Transverse colon (tissue), 4 donors: ENCODE results near the gene RELN. TPM values are rescaled to one million over a fixed set of nuclear protein-coding genes. Genes with fewer than 3 reads are reported as not detected.

Experiments used
- DNase-seq: peaks from one replicate; pipeline ENCODE4 v3.0.0-alpha.2; 2019
- H3K27ac ChIP-seq, 4 donors: fragments of 200-600 bp; sonication (generic); 2 replicates each; pipeline ENCODE4 v1.5.1; 2016 to 2018; ENCODE audit warnings: inconsistent platforms in 4 of 4
- H3K27me3 ChIP-seq: fragments of 200-600 bp; sonication (generic); 2 replicates; pipeline ENCODE4 v1.5.1; 2017; ENCODE audit warnings: inconsistent platforms
- H3K36me3 ChIP-seq, 4 donors: fragments of 200-600 bp; sonication (generic); 2 replicates each; pipeline ENCODE4 v1.5.1; 2017 to 2019; ENCODE audit warnings: inconsistent platforms in 4 of 4
- H3K4me1 ChIP-seq, 4 donors: fragments of 200-600 bp; sonication (generic); 2 replicates each; pipeline ENCODE4 v1.5.1; 2017 to 2020; ENCODE audit warnings: inconsistent platforms in 4 of 4
- H3K4me3 ChIP-seq, 4 donors: fragments of 200-600 bp; sonication (generic); 1 replicate in 1 of 4; 2 replicates in 3 of 4; pipeline versions ENCODE4 v1.5.1 to v1.6.1; 2017 to 2019; ENCODE audit warnings: inconsistent platforms in 4 of 4
- H3K9me3 ChIP-seq, 2 donors: fragments of 200-600 bp; sonication (generic); 2 replicates each; pipeline ENCODE4 v1.5.1; 2017 to 2019; ENCODE audit warnings: inconsistent platforms in 2 of 2
- EP300 ChIP-seq: sonication (generic); formaldehyde crosslinking; IDR thresholded peaks from one replicate; pipeline ENCODE4 v1.6.1; 2017; ENCODE audit warnings: antibody characterized with exemption, low read depth
- POLR2A ChIP-seq: fragments of 450-650 bp; IDR thresholded peaks from one replicate; pipeline ENCODE4 v1.6.1; 2016; ENCODE audit warnings: antibody characterized with exemption, mild to moderate bottlenecking, moderate library complexity
- POLR2AphosphoS5 ChIP-seq, 3 donors: sonication (generic); formaldehyde crosslinking; IDR thresholded peaks; one replicate each; pipeline ENCODE4 v1.6.1; 2016; ENCODE audit warnings: antibody characterized with exemption in 3 of 3
- WGBS, 2 donors: methylation state at CpG; one replicate each; pipeline ENCODE4 v1.1.5; 2018; ENCODE audit warnings: low coverage in 1 of 2; 5-methylcytosine and 5-hydroxymethylcytosine counted together
- in situ Hi-C, 4 donors: fragments of 200-750 bp; cut with MboI; loops; one replicate each; pipeline versions ENCODE4 v1.15.0 to v1.15.1; 2017; ENCODE audit warnings: low sequenced_read_pairs in 3 of 4, low pct_ligation_motif_present in 1 of 4, low pct_unique_long_range_greater_than_20kb in 1 of 4
- intact Hi-C: fragments of 100-400 bp; cut with DNase I; formaldehyde crosslinking; loops from one replicate; pipeline ENCODE4 v1.15.1; 2023; ENCODE audit warnings: low total_unique reads
- total RNA-seq, 4 donors: library from RNA; depleted of rRNA; stranded (reverse); fragments of >200 nt; gene quantifications; one replicate each; pipeline ENCODE4 v1.1.0, GENCODE V29; 2016
- TF ChIP-seq, protein P1 (sequence below), 5 experiments: fragments of 200-600 bp in 3 of 5; fragments of 450-650 bp in 2 of 5; sonication (generic) in 3 of 5; IDR thresholded peaks; 1 replicate in 2 of 5; 2 replicates in 3 of 5; pipeline ENCODE4 v1.5.1; 2016 to 2017; ENCODE audit warnings: antibody characterized with exemption in 5 of 5, inconsistent platforms in 3 of 5, mild to moderate bottlenecking in 2 of 5, moderate library complexity in 1 of 5

Gene RELN
- total RNA-seq, 4 donors from 2014 or later = 1.00 to 2.7 (median 1.5) TPM; not detected in 1

DNA sequence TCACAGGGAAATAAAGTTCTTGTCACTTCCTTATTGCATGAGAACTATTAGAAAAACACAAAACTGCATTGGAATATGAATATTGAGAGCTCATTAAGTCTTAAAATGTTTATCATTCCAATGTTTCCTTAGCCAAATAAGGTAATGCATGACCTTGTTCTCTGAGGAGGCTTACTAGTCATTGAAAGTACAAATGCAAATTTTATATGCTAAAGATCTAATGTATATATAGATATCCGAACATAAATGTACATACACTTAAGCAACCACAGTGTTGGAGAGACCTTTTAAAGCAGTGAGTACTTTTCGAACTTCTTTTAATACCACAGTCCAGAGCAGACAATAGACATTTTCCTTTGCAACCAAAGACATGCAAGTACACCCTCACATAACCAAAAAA is 96.1 kb downstream of the RELN start:
- Histone ChIP-seq H3K4me3 (no peak overlapping the region), H3K27me3 (no peaks in the 10 kb centered on the region), H3K4me1 (no peaks in the 10 kb centered on the region), H3K9me3 (no peaks in the 10 kb centered on the region), H3K36me3 (no peaks in the 10 kb centered on the region), H3K27ac (no peak overlapping the region)
- DNase-seq = no peak
- TF ChIP-seq POLR2AphosphoS5 (IDR thresholded peaks at IDR 0.05) (no peak), EP300 (no peak)
- TF ChIP-seq, protein P1, sequence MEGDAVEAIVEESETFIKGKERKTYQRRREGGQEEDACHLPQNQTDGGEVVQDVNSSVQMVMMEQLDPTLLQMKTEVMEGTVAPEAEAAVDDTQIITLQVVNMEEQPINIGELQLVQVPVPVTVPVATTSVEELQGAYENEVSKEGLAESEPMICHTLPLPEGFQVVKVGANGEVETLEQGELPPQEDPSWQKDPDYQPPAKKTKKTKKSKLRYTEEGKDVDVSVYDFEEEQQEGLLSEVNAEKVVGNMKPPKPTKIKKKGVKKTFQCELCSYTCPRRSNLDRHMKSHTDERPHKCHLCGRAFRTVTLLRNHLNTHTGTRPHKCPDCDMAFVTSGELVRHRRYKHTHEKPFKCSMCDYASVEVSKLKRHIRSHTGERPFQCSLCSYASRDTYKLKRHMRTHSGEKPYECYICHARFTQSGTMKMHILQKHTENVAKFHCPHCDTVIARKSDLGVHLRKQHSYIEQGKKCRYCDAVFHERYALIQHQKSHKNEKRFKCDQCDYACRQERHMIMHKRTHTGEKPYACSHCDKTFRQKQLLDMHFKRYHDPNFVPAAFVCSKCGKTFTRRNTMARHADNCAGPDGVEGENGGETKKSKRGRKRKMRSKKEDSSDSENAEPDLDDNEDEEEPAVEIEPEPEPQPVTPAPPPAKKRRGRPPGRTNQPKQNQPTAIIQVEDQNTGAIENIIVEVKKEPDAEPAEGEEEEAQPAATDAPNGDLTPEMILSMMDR (IDR thresholded peaks at IDR 0.05) = no peak
- WGBS, 2 donors = 35 to 59% methylated on average over 2 of the region's 2 CpGs
- intact Hi-C loops (no loop called here), in situ Hi-C loops (no loop called here)

DNA sequence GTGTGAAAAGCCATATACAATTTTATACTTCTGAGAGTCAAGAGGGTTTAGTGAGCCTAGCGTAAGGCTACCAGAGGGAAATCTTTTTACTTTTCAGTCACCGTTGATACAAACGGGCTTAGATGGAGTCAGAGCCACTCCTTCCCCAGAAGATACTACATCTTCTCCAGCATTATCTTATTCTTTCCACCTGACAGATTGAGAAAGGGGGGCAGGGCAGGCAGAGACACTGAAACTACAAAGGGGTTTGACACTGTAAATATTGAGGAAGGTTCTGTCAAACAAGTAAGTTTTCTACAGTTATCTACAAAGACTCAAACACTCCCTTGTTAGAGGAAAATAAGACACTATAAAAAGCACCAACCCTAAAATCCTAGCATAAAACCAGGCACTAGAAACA is 100.0 kb downstream of the RELN start:
- intact Hi-C loops = no loop called here
- Histone ChIP-seq H3K4me1 (no peaks in the 10 kb centered on the region), H3K9me3 (no peaks in the 10 kb centered on the region), H3K4me3 (no peak overlapping the region), H3K27ac (no peak overlapping the region), H3K36me3 (no peaks in the 10 kb centered on the region), H3K27me3 (no peaks in the 10 kb centered on the region)
- no peak for DNase-seq
- 30 to 31% methylated on average over 2 to 3 of the region's 3 CpGs for WGBS, 2 donors
- in situ Hi-C loops = no loop called here
- TF ChIP-seq EP300 (no peak), POLR2A (no peak), POLR2AphosphoS5 (IDR thresholded peaks at IDR 0.05) (no peak)
- TF ChIP-seq, protein P1 (IDR thresholded peaks at IDR 0.05) = no peak

DNA sequence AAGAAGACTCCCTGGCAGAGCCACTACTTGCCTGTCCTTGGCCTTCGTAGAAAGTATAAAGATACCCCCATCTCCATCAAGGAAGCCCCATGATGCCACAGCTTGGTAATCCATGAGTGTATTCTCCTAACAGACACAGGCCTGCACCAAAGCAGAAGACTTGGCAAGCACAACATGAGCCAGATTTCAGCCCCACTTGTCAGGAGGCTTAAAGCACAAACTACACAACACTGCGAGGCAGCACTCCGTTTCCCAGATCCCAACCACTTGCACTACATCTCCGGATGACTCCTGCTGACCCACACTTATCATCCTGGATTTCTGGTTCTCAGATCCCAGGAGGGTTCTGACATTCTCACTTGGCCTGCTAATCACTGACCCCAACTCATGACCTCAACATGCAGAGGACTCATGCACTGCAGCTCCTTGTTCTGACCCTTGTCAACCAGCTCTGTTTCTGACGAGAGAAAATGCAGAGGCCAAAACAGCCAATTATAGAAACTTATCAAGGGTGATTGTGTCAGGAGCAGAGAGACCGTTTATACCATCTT is 100.8 kb downstream of the RELN start:
- intact Hi-C loops = no loop called here
- Histone ChIP-seq H3K9me3 (no peaks in the 10 kb centered on the region), H3K4me3 (no peak overlapping the region), H3K27ac (no peak overlapping the region), H3K36me3 (no peaks in the 10 kb centered on the region), H3K27me3 (no peaks in the 10 kb centered on the region), H3K4me1 (no peaks in the 10 kb centered on the region)
- TF ChIP-seq EP300 (no peak), POLR2A (no peak), POLR2AphosphoS5 (IDR thresholded peaks at IDR 0.05) (no peak)
- TF ChIP-seq, protein P1 (IDR thresholded peaks at IDR 0.05) = no peak
- no peak for DNase-seq
- 67 to 73% methylated on average over 3 to 6 of the region's 6 CpGs for WGBS, 2 donors
- in situ Hi-C loops = no loop called here

- Histone ChIP-seq H3K4me3 (no peak overlapping the region), H3K27ac (no peak overlapping the region), H3K4me1 (no peaks in the 10 kb centered on the region), H3K27me3 (no peaks in the 10 kb centered on the region), H3K36me3 (no peaks in the 10 kb centered on the region), H3K9me3 (no peaks in the 10 kb centered on the region)
- intact Hi-C loops = no loop called here
- no peak for DNase-seq
- TF ChIP-seq EP300 (no peak), POLR2AphosphoS5 (IDR thresholded peaks at IDR 0.05) (no peak), POLR2A (no peak)
- TF ChIP-seq, protein P1 (IDR thresholded peaks at IDR 0.05) = no peak
- 59 to 75% methylated on average over 2 of the region's 2 CpGs for WGBS, 2 donors
- in situ Hi-C loops = no loop called here
Measured at GRCh38 chr7:103887853-103888602, 101.4 kb downstream of the RELN start.
